B cell (primary cell): ENCODE measurements around the gene TSPAN9.

ENCODE experiments used
- CTCF ChIP-seq: fragments of 200-600 bp; IDR thresholded peaks from one replicate; pipeline ENCODE4 v1.8.0; 2022; ENCODE audit warnings: antibody characterized with exemption, mild to moderate bottlenecking
- EZH2 ChIP-seq: IDR thresholded peaks from 2 replicates; pipeline ENCODE4 v1.6.1; 2012; ENCODE audit warnings: borderline replicate concordance, low read depth, mild to moderate bottlenecking, moderate library complexity, low read length; ENCODE audit not compliant: insufficient read depth, poor library complexity, severe bottlenecking

GRCh38 chr12:3204143-3204542 lies 127.0 kb downstream of the TSPAN9 start:
- TF ChIP-seq CTCF (no peak), EZH2 (no peak)
